GM08714 (cell line): ENCODE measurements around the gene IBA57.

Experiments used
- H3K4me3 ChIP-seq: fragments of 200-500 bp; sonication (Bioruptor generic); 2 replicates; pipeline ENCODE4 v1.5.1; 2014; ENCODE audit warnings: mild to moderate bottlenecking, low read length, inconsistent platforms
- ZNF274 ChIP-seq: IDR thresholded peaks from 2 replicates; pipeline ENCODE4 v1.6.1; 2012; ENCODE audit warnings: mild to moderate bottlenecking, low read depth, low read length

The IBA57 gene

GRCh38 chr1:228197555-228198147 lies 32.0 kb downstream of the IBA57 start:
- TF ChIP-seq ZNF274 = no peak
- no peak overlapping the region for H3K4me3 ChIP-seq

DNA sequence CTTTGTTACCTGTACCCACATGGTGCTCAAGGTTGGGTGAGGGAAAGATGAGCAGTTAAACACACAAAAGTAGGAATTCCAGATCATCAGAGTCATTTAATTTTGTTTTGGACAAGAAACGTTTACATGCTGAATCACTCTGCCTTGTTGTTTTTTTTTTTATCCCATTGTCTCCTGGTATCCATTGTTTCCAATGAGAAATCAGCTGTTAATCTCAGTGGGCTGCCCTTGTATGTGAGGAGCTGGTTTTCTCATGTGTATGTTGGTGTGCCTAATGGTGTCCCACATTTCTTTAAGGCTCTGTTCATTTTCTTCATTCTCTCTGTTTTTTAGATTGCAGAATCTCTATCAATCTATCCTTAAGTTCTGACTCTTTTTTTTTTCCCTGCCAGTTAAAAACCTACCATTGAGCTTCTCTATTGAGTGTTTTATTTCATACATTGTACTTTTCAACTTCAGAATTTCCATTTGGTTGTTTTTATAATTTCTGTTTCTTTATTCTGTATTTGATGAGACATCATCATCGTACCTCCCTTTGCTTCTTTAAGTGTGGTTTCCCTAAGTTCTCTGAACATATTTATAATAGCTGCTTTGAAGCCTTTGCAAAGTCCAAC lies 33.5 kb downstream of the IBA57 start:
- H3K4me3 ChIP-seq = no peak overlapping the region; the same call in 1 of the 2 replicates
- no peak for TF ChIP-seq ZNF274

GRCh38 chr1:228204958-228205357 lies 39.4 kb downstream of the IBA57 start:
- no peak overlapping the region for H3K4me3 ChIP-seq
- TF ChIP-seq ZNF274 = no peak

DNA sequence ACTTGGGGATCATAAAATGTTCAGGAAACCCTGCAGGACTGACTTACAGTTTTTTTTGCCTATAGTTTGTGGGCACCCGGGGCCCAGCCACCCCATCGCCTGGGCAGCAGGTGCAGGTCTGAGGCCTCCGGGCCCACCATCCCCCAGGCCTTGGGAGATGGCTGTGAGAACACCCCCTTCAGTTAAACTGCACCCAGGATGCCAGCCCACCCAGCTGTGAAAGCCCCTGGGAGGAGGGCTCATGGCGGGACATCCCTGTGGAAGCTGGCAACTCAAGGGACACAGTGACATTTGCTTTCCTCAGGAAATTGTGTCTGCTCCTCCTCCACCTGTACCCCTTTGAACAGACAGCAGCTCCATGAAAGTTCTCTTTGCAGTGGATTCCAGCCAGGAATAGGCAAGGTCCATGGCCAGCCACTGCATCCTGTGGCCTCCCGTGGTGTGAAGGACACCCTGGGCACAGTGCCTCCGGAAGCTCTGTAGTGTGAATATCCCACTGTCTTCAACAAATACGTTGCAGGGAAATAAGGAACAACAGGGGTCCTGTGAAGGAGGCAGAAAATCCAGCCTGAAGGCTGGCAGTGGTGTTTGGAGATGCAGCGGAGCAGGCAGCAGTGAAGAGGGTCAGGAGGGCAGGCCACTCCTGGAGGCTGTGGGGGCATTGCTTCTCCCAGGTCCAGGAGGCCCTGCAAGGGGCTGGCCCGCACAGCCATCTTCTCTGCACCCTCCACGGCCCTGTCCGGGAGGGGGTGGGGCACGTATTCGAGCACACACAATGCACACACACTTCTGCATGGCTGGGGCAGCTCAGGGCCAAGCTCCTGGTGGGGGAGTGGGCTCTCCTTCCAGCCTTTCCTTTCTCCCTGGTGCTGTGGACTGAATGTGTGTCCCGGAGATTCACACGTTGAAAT lies 40.2 kb downstream of the IBA57 start:
- no peak for TF ChIP-seq ZNF274
- H3K4me3 ChIP-seq = no peak overlapping the region

- H3K4me3 ChIP-seq = no peak overlapping the region
- TF ChIP-seq ZNF274 = no peak
Observed at GRCh38 chr1:228206582-228207351, 41.2 kb downstream of the IBA57 start.

DNA sequence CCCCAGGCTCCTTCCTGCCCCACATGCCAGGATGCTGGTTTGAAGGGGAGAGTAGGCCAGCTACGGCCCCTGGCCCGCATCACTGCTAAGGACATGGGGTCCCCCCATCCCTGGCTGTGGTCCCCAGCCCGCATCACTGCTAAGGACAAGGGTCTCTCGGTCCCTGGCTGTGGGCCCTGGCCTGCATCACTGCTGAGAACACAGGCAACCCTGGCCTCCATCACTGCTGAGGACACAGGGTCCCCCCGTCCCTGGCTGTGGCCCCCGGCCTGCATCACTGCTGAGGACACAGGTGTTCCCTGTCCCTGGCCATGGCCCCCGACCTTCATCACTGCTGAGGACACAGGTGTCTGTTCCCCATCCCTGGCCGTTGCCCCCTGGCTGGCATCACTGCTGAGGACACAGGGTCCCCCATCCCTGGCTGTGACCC lies 41.8 kb downstream of the IBA57 start:
- no peak overlapping the region for H3K4me3 ChIP-seq
- TF ChIP-seq ZNF274 = no peak

DNA sequence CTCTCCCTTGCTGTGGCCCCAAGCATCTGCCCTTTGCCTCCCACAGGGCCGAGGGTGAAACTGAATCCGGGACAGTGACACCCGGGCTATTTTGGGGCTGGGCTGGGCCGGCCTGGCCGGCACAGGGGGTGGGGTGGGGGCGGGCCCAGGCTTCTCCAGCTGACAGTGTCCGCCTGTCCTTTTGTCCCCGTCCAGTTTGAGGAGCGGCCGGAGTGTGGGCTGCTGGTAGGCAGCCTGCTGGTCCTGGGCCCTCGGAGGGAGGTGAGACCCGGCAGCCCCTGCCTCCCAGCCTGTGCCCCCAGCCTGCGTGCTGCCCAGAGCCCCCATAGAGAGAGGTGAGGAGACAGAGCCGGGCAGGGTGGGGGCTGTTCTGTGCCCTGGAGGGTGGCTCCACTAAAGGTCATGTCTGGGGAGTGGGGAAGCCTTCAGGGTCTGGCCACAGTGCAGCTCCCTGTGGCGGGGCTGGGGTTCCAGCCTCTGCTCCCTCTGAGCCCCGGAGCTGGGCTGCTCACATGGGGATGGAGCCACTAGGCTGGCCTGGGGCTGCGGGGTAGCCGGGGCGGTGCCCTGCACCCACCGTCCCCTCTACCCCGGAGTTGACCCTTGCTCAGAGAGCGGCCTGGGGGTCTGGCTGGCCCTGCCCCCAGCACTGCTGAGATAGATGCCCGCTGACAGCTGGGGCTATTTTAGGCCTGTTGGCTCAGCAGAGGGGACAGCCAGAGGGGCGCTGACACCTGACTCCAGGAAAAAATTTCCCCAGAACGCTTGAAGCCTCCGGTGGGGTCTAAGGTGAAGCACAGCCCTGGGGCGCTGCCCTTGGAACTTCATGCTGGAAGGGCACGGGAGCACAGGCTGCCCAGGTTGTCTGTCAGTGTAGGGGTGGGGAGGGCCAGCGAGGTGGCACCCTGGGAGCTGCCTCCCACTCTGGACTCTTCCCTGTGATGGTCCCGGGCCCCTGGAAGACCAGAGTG lies 42.5 kb downstream of the IBA57 start, which contains the start of gene OBSCN:
Gene OBSCN (plus strand): TSS at position 194 of the 971 bp plus-strand sequence. CDS start 3,740 bp downstream, outside the sequence.
- TF ChIP-seq ZNF274 = no peak
- no peak within 1 kb of the TSS for H3K4me3 ChIP-seq

- no peak for TF ChIP-seq ZNF274
- no peak overlapping the region for H3K4me3 ChIP-seq
Observed at GRCh38 chr1:228208831-228209551, 43.4 kb downstream of the IBA57 start.

- H3K4me3 ChIP-seq = no peak overlapping the region
- no peak for TF ChIP-seq ZNF274
Observed at GRCh38 chr1:228209657-228210056, 44.1 kb downstream of the IBA57 start.

GRCh38 chr1:228210076-228210651 lies 44.6 kb downstream of the IBA57 start:
- no peak for TF ChIP-seq ZNF274
- H3K4me3 ChIP-seq = no peak overlapping the region

GRCh38 chr1:228210712-228211530 lies 45.3 kb downstream of the IBA57 start:
- no peak for TF ChIP-seq ZNF274
- H3K4me3 ChIP-seq = no peak overlapping the region
